Fibroblast of gingiva (primary cell): ENCODE results near the gene SNX3.

Experiments used
- DNase-seq: peaks from one replicate; pipeline ENCODE4 v3.0.0-alpha.2; 2011; ENCODE audit warnings: low read depth

The SNX3 gene

GRCh38 chr6:108170332-108171290, 90.2 kb downstream of the SNX3 start:
- no peak for DNase-seq

DNA sequence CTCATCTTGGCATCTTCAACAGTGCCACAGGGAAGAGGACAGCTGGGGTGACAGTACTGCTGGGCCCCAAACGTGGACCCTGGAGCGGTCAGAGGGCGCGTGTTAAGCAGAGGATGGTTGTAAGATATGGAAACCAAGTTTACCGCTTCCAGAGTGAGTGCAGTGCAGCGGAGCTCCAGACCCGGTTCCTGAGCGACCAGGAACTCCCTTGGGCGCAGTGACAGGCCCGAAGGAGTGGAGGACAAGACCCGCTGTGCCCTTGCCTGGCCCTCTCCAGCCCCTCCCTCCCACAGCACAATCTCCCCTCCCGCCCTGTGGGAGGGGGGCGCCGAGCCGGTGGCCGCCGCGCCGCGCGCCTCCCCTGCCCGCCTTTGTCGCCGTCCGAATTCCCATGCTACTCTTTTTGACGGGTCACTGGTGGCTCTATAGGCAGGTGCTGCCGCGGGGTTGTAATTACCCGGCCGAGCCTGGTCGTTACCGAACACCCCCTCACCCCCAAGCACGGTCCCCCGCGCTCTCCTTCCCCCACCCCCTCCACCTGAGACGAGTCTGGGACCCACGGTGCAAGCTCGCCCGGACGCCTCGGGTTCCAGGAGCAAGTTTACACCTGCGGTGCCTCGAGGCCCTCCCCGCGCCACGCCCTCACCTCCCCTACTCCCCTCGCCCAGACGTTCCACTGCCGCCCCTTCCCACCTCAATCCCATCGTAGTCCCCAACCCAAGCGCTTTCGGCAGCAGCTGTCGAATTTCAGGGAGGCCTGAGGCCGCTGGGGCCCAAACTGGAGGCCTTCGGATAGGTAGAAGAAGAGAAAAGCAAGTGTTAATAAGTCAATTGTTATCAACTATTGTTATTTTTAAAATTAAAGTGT, 91.1 kb downstream of the SNX3 start:
- no peak for DNase-seq

DNA sequence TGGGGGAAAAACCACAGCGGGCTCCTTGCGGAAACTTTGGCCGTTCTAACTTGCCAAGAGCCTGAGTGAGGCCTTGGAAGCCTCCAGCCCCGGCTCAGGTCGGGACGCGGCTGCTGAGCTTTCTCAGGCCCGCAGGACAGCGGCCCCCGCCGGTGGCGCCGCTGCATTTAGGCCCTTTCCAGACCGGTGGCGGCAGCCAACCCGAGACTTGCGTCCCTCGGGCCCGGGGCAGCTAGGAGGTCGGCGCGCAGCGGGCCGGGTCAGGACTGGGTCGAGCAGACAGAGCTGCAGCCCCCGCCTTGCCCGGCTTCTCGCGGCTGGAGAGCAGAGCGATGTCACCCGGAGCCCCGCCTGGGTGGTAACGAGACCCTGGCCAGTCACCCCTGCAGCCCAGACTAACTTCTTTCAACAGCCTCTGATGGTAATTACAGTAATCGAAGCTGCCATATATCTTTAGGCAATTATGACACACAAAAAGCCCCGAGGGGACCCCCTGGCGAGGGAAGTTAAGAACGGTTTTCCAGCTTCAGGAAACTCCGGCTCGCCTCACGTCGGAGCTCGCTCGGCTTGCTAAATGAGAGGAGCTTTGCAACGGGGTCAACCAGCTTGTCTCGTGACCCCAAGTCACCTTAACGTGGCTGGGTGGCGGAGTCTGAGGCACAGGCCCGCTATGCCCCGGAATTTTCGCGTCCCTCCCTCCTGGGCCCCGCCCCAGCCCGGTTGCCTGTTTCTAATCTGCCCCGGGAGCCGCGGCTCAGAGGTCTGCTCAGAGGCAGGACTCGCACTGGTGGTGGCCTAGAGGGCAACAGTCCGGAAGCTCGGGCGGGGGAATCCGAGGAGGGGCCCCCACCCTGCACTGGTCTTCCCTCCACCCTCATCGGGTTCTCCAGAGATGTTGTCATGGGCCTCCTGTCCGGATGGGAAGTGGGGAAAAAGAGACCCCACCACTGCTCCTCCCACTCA, 92.1 kb downstream of the SNX3 start:
- no peak for DNase-seq

- no peak for DNase-seq
Observed at GRCh38 chr6:108168090-108168463, 92.8 kb downstream of the SNX3 start.

- no peak for DNase-seq
Observed at GRCh38 chr6:108167449-108168089, 93.3 kb downstream of the SNX3 start.

DNA sequence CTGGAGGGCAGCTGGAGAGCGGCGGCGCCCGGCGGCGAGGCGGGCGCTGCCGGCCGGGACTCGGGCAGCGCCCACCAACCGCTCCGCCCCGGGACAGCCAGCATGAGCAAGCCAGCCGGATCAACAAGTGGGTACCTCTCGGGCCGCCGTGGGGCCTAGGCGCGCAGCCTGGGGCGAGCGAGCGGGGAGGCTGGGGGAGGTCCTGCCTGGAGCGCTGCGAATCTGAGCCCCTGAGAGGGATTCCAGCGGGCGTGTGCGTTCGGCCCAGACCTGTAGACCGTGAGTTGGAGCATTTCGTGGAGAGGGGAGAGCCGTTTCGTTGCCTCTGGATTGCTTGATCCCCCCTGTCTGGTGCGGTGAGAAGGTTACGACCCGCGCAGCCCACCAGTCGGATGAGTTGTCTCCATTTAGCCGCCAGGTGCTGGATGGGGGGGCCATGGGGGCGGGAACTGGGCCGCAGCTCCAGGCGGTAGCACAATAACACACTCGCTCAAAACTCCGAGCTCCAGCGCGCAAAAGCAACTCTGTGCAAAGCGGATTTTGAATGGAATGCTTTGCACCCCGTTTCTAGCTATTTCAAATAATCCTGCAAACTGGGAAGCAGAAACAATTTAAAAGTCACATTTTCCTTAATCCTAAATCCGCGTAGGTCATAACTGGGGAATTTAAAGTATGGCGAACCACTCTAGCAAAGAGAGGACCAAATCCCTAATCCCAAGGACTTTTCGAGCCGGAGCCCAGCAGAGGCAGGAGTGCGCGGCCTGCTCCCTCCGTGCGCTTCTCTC, 94.0 kb downstream of the SNX3 start:
- no peak for DNase-seq

- DNase-seq: no peak
Observed at GRCh38 chr6:108165714-108166663, 94.9 kb downstream of the SNX3 start, which contains the start of gene NR2E1. NR2E1 (plus strand) TSS chr6:108166022; CDS start chr6:108166766, 744 bp downstream.

- DNase-seq: no peak
Observed at GRCh38 chr6:108164815-108165706, 95.8 kb downstream of the SNX3 start.

GRCh38 chr6:108164543-108164814, 96.4 kb downstream of the SNX3 start:
- no peak for DNase-seq

GRCh38 chr6:108163644-108164542, 96.9 kb downstream of the SNX3 start:
- DNase-seq: no peak

DNA sequence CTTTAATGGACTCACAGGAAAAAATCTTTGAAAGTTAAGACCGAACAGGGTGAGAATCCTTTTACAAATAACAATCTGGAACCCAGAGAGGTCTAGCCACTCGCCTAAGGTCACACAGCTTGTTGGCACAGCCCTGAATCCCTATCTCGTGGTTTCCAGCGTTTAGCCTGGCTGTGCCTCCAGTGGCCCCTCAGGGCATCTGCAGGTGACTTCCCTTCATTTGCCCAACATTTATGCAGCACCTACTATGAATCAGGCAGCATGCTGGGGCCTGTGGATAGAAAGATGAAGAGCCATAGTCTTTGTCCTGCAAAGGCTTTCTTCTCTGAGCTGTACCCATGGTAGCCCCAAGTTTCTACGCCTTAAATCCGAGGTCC, 97.6 kb downstream of the SNX3 start:
- DNase-seq: no peak

- no peak for DNase-seq
Observed at GRCh38 chr6:108161724-108162282, 99.0 kb downstream of the SNX3 start.
